ENCODE data around the gene CD160.
"Not testable (repeated sequence)": the region's sequence is repeated elsewhere in the genome, so short reads cannot be mapped to it uniquely, and the experiment has no call there.

GRCh38 chr1:145684858-145685257, 34.4 kb upstream of the CD160 start:
- TF ChIP-seq, protein P1, sequence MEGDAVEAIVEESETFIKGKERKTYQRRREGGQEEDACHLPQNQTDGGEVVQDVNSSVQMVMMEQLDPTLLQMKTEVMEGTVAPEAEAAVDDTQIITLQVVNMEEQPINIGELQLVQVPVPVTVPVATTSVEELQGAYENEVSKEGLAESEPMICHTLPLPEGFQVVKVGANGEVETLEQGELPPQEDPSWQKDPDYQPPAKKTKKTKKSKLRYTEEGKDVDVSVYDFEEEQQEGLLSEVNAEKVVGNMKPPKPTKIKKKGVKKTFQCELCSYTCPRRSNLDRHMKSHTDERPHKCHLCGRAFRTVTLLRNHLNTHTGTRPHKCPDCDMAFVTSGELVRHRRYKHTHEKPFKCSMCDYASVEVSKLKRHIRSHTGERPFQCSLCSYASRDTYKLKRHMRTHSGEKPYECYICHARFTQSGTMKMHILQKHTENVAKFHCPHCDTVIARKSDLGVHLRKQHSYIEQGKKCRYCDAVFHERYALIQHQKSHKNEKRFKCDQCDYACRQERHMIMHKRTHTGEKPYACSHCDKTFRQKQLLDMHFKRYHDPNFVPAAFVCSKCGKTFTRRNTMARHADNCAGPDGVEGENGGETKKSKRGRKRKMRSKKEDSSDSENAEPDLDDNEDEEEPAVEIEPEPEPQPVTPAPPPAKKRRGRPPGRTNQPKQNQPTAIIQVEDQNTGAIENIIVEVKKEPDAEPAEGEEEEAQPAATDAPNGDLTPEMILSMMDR (IDR thresholded peaks at IDR 0.05), result not testable (repeated sequence)
- TF ChIP-seq SIN3A (IDR thresholded peaks at IDR 0.05; ENCODE audit: borderline replicate concordance, insufficient read depth, low read depth, low read length); TCF7L2 (IDR thresholded peaks at IDR 0.05; ENCODE audit: low read depth, low read length): not testable (repeated sequence)
- TF ChIP-seq, protein P2, sequence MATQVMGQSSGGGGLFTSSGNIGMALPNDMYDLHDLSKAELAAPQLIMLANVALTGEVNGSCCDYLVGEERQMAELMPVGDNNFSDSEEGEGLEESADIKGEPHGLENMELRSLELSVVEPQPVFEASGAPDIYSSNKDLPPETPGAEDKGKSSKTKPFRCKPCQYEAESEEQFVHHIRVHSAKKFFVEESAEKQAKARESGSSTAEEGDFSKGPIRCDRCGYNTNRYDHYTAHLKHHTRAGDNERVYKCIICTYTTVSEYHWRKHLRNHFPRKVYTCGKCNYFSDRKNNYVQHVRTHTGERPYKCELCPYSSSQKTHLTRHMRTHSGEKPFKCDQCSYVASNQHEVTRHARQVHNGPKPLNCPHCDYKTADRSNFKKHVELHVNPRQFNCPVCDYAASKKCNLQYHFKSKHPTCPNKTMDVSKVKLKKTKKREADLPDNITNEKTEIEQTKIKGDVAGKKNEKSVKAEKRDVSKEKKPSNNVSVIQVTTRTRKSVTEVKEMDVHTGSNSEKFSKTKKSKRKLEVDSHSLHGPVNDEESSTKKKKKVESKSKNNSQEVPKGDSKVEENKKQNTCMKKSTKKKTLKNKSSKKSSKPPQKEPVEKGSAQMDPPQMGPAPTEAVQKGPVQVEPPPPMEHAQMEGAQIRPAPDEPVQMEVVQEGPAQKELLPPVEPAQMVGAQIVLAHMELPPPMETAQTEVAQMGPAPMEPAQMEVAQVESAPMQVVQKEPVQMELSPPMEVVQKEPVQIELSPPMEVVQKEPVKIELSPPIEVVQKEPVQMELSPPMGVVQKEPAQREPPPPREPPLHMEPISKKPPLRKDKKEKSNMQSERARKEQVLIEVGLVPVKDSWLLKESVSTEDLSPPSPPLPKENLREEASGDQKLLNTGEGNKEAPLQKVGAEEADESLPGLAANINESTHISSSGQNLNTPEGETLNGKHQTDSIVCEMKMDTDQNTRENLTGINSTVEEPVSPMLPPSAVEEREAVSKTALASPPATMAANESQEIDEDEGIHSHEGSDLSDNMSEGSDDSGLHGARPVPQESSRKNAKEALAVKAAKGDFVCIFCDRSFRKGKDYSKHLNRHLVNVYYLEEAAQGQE (IDR thresholded peaks at IDR 0.05; ENCODE audit: insufficient read depth in 1 of 2, low read depth in 2 of 2, low read length in 1 of 2), result not testable (repeated sequence)
